Astrocyte of the spinal cord (primary cell): ENCODE measurements around the gene PBX4.

Experiments
- DNase-seq: peaks from one replicate; pipeline ENCODE4 v3.0.0; 2011; ENCODE audit warnings: low read depth, low spot score
- H3K4me3 ChIP-seq: 2 replicates; pipeline ENCODE4 v1.5.1; 2011; ENCODE audit warnings: low read depth, mild to moderate bottlenecking, low read length, moderate library complexity
- in situ Hi-C: cut with HindIII; loops from 2 replicates; pipeline ENCODE4 v1.10.0; 2017; ENCODE audit warnings: low sequenced_read_pairs
- TF ChIP-seq, protein P1 (sequence below): IDR thresholded peaks from 2 replicates; pipeline ENCODE4 v1.5.1; 2012; ENCODE audit warnings: low read depth, mild to moderate bottlenecking, low read length, inconsistent platforms

Gene PBX4

GRCh38 chr19:19537075-19538048 is 81.1 kb downstream of the PBX4 start:
- DNase-seq, result no peak
- in situ Hi-C loops, result no loop called here
- TF ChIP-seq, protein P1, sequence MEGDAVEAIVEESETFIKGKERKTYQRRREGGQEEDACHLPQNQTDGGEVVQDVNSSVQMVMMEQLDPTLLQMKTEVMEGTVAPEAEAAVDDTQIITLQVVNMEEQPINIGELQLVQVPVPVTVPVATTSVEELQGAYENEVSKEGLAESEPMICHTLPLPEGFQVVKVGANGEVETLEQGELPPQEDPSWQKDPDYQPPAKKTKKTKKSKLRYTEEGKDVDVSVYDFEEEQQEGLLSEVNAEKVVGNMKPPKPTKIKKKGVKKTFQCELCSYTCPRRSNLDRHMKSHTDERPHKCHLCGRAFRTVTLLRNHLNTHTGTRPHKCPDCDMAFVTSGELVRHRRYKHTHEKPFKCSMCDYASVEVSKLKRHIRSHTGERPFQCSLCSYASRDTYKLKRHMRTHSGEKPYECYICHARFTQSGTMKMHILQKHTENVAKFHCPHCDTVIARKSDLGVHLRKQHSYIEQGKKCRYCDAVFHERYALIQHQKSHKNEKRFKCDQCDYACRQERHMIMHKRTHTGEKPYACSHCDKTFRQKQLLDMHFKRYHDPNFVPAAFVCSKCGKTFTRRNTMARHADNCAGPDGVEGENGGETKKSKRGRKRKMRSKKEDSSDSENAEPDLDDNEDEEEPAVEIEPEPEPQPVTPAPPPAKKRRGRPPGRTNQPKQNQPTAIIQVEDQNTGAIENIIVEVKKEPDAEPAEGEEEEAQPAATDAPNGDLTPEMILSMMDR, result no peak
- H3K4me3 ChIP-seq, result no peak overlapping the region

GRCh38 chr19:19535311-19536191 is 82.9 kb downstream of the PBX4 start:
- TF ChIP-seq, protein P1, result no peak
- DNase-seq, result no peak
- no peak overlapping the region for H3K4me3 ChIP-seq
- in situ Hi-C loops, result no loop called here

DNA sequence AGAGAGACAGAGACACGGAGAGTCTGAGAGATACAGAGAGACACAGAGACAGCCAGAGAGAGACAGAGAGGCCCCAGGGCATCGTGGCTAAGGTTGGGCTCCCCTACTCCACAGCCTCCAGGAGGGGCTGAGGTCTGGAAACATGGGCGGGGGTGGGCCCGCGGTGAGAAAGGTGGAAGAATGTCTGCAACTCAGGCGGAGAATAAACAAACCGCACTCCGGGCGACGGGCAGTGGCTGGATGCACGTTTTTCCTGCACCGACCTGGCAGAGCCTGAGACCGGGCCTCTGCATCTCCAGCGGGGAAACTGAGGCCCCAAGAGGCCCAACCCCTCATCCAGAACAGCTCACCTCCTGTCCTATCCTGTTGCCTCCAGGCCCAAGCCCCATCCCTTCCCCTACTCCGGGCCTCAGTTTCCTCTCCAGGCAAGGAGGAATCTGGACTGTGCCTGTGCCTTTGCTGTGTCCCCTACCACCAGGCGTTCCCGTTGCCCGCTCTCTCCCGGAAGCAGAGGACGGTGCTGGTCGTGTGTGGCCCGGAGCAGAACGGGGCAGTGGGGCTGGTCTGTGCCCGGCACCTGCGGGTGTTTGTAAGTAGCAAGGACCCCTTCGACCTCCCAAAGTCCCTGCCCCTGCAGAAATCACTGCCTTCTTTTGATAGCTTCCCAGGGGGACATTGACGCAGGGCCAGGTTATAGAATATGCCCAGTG is 83.8 kb downstream of the PBX4 start:
- DNase-seq, result no peak
- in situ Hi-C loops, result no loop called here
- H3K4me3 ChIP-seq, result no peak overlapping the region
- TF ChIP-seq, protein P1, result no peak

- H3K4me3 ChIP-seq, result no peak overlapping the region
- TF ChIP-seq, protein P1, result no peak
- no peak for DNase-seq
- in situ Hi-C loops, result no loop called here
Observed at GRCh38 chr19:19533841-19534240, 84.6 kb downstream of the PBX4 start.

DNA sequence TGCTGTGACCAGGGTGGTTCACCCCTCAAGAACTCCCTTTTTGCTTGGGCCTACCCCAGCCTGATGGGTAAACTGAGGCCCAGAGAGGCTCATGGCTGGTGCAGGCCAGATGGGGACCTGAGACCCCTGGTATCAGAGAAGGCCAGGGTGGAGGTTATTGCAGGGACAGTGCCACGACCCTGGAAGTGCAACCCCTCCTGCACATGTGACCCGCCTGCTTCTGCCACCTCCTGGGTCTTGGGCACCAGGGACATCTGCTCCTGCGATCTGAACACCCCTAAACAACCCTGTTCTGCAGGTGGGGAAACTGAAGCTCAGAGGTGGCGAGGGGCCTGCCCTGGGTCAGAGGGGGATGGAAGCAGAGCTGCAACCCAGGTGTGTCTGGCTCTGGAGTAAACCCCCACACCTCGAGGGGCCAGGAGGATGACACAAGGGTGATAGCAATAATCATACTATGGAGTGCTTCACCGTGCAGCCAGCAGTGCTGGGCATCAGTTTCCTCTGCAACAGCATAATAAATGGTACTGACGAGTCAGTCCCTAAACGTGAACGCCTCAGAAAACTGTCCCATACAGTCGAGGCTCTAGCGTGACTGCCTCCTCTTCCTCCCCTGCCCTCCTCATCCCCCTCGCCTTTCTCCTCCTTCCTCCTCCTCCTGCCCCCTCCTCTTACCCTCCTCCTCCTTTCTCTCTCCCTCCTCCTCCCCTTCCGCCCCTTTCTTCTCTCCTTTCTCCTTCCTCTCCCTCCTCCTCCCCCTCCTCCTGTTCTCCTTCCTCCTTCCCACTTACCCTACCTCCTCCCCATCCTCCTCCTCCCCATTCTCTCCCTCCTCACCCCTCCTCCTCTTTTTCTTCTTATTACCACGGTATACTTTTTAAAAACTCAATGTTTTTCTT is 85.4 kb downstream of the PBX4 start:
- in situ Hi-C loops, result no loop called here
- no peak overlapping the region for H3K4me3 ChIP-seq
- TF ChIP-seq, protein P1, result no peak
- DNase-seq, result no peak
